ENCODE data around the gene PALLD. TPM values are rescaled to one million over a fixed set of nuclear protein-coding genes. Genes with fewer than 3 reads are reported as not detected.

Gene PALLD
- total RNA-seq, 1 experiment from 2014 or later, result 18.3 TPM

DNA sequence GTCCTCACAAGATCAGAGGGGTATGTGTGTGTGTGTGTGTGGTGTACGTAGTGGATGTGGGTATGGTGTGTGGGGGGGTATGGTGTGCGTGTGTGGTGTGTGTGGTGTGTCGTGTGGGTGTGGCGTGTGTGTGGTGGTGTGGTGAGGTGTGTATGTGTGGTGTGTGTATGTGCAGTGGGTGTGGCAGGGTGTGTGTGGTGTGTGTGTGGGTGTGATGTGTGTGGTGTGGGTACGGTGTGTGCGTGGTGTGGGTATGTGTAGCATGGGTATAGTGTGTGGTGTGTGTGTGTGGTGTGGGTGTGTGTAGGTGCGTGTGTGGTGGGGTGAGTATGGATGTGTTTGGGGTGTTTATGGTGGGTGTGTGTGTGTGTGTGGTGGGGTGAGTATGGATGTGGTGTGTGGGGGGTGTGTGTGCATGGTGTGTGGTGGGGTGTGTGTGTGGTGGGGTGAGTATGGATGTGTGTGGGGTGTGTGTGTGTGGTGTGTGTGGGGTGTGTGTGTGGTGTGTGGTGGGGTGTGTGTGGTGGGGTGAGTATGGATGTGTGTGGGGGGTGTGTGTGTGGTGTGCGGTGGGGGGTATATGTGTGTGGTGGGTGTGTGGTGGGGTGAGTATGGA, 182.0 kb downstream of the PALLD start:
- no peak overlapping the region for H2AFZ ChIP-seq (ENCODE audit: low read length)
- no peaks in the 10 kb centered on the region for H3K27me3 ChIP-seq (ENCODE audit: insufficient read depth, low read length)
- H4K8ac ChIP-seq (replicated peaks; ENCODE audit: insufficient read length, low read depth, low read length), result peak overlapping the region; percentile 13
- Mint-ChIP-seq H3K36me3 (ENCODE audit: insufficient read depth in 1 of 3, low read depth in 3 of 3) (no peaks in the 10 kb centered on the region), H3K27me3 (ENCODE audit: low read depth) (no peaks in the 10 kb centered on the region), H3K9me3 (no peaks in the 10 kb centered on the region), H3K4me3 (no peak overlapping the region), H3K27ac (no peak overlapping the region), H3K4me1 (peaks cover 0 to 6% of the 10 kb centered on the region in 2 experiments; a peak in 2 of 4 replicates)
- H2BK12ac ChIP-seq (ENCODE audit: insufficient read length, low read depth, low read length), result no peak overlapping the region
- H3K9me3 ChIP-seq (ENCODE audit: control insufficient read depth, low read depth, low read length), result no peaks in the 10 kb centered on the region
- TF ChIP-seq, protein P1, sequence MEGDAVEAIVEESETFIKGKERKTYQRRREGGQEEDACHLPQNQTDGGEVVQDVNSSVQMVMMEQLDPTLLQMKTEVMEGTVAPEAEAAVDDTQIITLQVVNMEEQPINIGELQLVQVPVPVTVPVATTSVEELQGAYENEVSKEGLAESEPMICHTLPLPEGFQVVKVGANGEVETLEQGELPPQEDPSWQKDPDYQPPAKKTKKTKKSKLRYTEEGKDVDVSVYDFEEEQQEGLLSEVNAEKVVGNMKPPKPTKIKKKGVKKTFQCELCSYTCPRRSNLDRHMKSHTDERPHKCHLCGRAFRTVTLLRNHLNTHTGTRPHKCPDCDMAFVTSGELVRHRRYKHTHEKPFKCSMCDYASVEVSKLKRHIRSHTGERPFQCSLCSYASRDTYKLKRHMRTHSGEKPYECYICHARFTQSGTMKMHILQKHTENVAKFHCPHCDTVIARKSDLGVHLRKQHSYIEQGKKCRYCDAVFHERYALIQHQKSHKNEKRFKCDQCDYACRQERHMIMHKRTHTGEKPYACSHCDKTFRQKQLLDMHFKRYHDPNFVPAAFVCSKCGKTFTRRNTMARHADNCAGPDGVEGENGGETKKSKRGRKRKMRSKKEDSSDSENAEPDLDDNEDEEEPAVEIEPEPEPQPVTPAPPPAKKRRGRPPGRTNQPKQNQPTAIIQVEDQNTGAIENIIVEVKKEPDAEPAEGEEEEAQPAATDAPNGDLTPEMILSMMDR (conservative IDR thresholded peaks at IDR 0.05), result no peak
- no peak overlapping the region for H3T11ph ChIP-seq (ENCODE audit: low read length)
- H3K18ac ChIP-seq (ENCODE audit: insufficient read length, low read depth, low read length), result no peak overlapping the region
- peak overlapping the region; percentile 73 for H4K5ac ChIP-seq (ENCODE audit: insufficient read length, low read depth, low read length)
- no peaks in the 10 kb centered on the region for H3K4me1 ChIP-seq (ENCODE audit: insufficient read depth, low read length)
- H2AK5ac ChIP-seq (ENCODE audit: insufficient read length, low read length), result no peak overlapping the region
- no peaks in the 10 kb centered on the region for H4K20me1 ChIP-seq (ENCODE audit: control insufficient read depth, insufficient read depth, insufficient read length)
- H3K27ac ChIP-seq (ENCODE audit: insufficient read length, low read depth, low read length), result no peak overlapping the region
- no peak overlapping the region for H4K91ac ChIP-seq (ENCODE audit: insufficient read length, low read depth, low read length)
- WGBS (ENCODE audit: extremely low coverage, insufficient read length, low lambda C conversion rate), result 100% methylated on average over 3 of the region's 8 CpGs
- no peak overlapping the region for H2BK20ac ChIP-seq (ENCODE audit: low read depth, low read length, poor library complexity, severe bottlenecking)
- DNase-seq, result no peak
- no peak overlapping the region for H2BK120ac ChIP-seq (ENCODE audit: low read depth, low read length, poor library complexity, severe bottlenecking)
- no peak overlapping the region for H2BK15ac ChIP-seq (ENCODE audit: low read depth, low read length)
- H3K56ac ChIP-seq (ENCODE audit: insufficient read length, low read depth, low read length), result no peak overlapping the region
- no peak overlapping the region for H3K4ac ChIP-seq (ENCODE audit: low read depth, low read length)
- no peak overlapping the region for H3K4me2 ChIP-seq (ENCODE audit: insufficient read depth, insufficient read length, low read length)
- no peaks in the 10 kb centered on the region for H3K23me2 ChIP-seq (ENCODE audit: insufficient read length, low read depth, low read length, poor library complexity, severe bottlenecking)
- H3K79me1 ChIP-seq (ENCODE audit: insufficient read depth, low read depth, low read length, poor library complexity, severe bottlenecking), result no peaks in the 10 kb centered on the region
- H2BK5ac ChIP-seq (ENCODE audit: insufficient read length, low read length), result no peak overlapping the region
- H3K23ac ChIP-seq (ENCODE audit: insufficient read length, low read depth, low read length), result no peak overlapping the region
- 0 out of 2 replicates have a peak overlapping the region, but pooled peaks have one; percentile 53 for H3K14ac ChIP-seq (ENCODE audit: insufficient read depth, low read length)
- no peaks in the 10 kb centered on the region for H3K79me2 ChIP-seq (ENCODE audit: insufficient read depth, low read length)
- H3K9ac ChIP-seq (ENCODE audit: extremely low read depth, insufficient read length, low read length), result no peak overlapping the region

Measured in H9 (cell line).